Measurements from ENCODE around the gene SPOPL.
A peak's percentile ranks its signal among the peaks of the same experiment; 100 is the strongest.

The SPOPL gene

GRCh38 chr2:138581909-138582308 lies 80.3 kb downstream of the SPOPL start:
- ATAC-seq (ENCODE audit: low read depth), result no peak
- Histone ChIP-seq H3K27ac (ENCODE audit: poor library complexity, severe bottlenecking) (no peak overlapping the region), H3K4me1 (ENCODE audit: insufficient read depth, poor library complexity, severe bottlenecking) (no peaks in the 10 kb centered on the region), H3K36me3 (ENCODE audit: low read depth) (peaks cover 13% of the 10 kb centered on the region), H3K27me3 (ENCODE audit: insufficient read depth, poor library complexity, severe bottlenecking) (no peaks in the 10 kb centered on the region), H3K4me3 (ENCODE audit: severe bottlenecking) (no peak overlapping the region), H3K9me3 (ENCODE audit: severe bottlenecking) (no peaks in the 10 kb centered on the region)
- no peak for TF ChIP-seq CTCF (IDR thresholded peaks at IDR 0.05; ENCODE audit: poor library complexity, severe bottlenecking)
- DNase-seq (ENCODE audit: low spot score), result no peak

GRCh38 chr2:138589663-138590062 lies 88.1 kb downstream of the SPOPL start:
- Histone ChIP-seq H3K36me3 (ENCODE audit: low read depth) (no peaks in the 10 kb centered on the region; the same call in 1 of the 2 replicates), H3K27ac (ENCODE audit: poor library complexity, severe bottlenecking) (no peak overlapping the region), H3K4me1 (ENCODE audit: insufficient read depth, poor library complexity, severe bottlenecking) (no peaks in the 10 kb centered on the region), H3K9me3 (ENCODE audit: severe bottlenecking) (no peaks in the 10 kb centered on the region), H3K4me3 (ENCODE audit: severe bottlenecking) (no peak overlapping the region), H3K27me3 (ENCODE audit: insufficient read depth, poor library complexity, severe bottlenecking) (no peaks in the 10 kb centered on the region)
- TF ChIP-seq CTCF (IDR thresholded peaks at IDR 0.05; ENCODE audit: poor library complexity, severe bottlenecking), result no peak
- DNase-seq (ENCODE audit: low spot score) (no peak), ATAC-seq (ENCODE audit: low read depth) (no peak)

GRCh38 chr2:138596403-138596802 lies 94.8 kb downstream of the SPOPL start:
- ATAC-seq (ENCODE audit: low read depth) (0 out of 3 replicates have a peak, but pooled peaks have one; percentile 25), DNase-seq (ENCODE audit: low spot score) (no peak)
- H3K9me3 ChIP-seq (ENCODE audit: severe bottlenecking), result no peaks in the 10 kb centered on the region
- H3K36me3 ChIP-seq (ENCODE audit: low read depth), result peaks cover 5% of the 10 kb centered on the region; the same call in 1 of the 2 replicates
- H3K27me3 ChIP-seq (ENCODE audit: insufficient read depth, poor library complexity, severe bottlenecking), result no peaks in the 10 kb centered on the region
- H3K4me3 ChIP-seq (ENCODE audit: severe bottlenecking), result no peak overlapping the region
- no peak for TF ChIP-seq CTCF (IDR thresholded peaks at IDR 0.05; ENCODE audit: poor library complexity, severe bottlenecking)
- peaks cover 2% of the 10 kb centered on the region for H3K4me1 ChIP-seq (ENCODE audit: insufficient read depth, poor library complexity, severe bottlenecking)
- H3K27ac ChIP-seq (ENCODE audit: poor library complexity, severe bottlenecking), result no peak overlapping the region

- no peak for TF ChIP-seq CTCF (IDR thresholded peaks at IDR 0.05; ENCODE audit: poor library complexity, severe bottlenecking)
- Histone ChIP-seq H3K4me3 (ENCODE audit: severe bottlenecking) (no peak overlapping the region), H3K27me3 (ENCODE audit: insufficient read depth, poor library complexity, severe bottlenecking) (no peaks in the 10 kb centered on the region), H3K36me3 (ENCODE audit: low read depth) (peaks cover 5% of the 10 kb centered on the region; the same call in 1 of the 2 replicates), H3K9me3 (ENCODE audit: severe bottlenecking) (no peaks in the 10 kb centered on the region), H3K4me1 (ENCODE audit: insufficient read depth, poor library complexity, severe bottlenecking) (peaks cover 2% of the 10 kb centered on the region), H3K27ac (ENCODE audit: poor library complexity, severe bottlenecking) (no peak overlapping the region)
- DNase-seq (ENCODE audit: low spot score) (no peak), ATAC-seq (ENCODE audit: low read depth) (no peak)
Measured at GRCh38 chr2:138600732-138601457, 99.3 kb downstream of the SPOPL start.
